ENCODE data around the gene ZCCHC2. TPM values are rescaled to one million over a fixed set of nuclear protein-coding genes. Genes with fewer than 3 reads are reported as not detected.

ZCCHC2 gene
- total RNA-seq, 1 donor from 2014 or later, result 8.7 TPM

DNA sequence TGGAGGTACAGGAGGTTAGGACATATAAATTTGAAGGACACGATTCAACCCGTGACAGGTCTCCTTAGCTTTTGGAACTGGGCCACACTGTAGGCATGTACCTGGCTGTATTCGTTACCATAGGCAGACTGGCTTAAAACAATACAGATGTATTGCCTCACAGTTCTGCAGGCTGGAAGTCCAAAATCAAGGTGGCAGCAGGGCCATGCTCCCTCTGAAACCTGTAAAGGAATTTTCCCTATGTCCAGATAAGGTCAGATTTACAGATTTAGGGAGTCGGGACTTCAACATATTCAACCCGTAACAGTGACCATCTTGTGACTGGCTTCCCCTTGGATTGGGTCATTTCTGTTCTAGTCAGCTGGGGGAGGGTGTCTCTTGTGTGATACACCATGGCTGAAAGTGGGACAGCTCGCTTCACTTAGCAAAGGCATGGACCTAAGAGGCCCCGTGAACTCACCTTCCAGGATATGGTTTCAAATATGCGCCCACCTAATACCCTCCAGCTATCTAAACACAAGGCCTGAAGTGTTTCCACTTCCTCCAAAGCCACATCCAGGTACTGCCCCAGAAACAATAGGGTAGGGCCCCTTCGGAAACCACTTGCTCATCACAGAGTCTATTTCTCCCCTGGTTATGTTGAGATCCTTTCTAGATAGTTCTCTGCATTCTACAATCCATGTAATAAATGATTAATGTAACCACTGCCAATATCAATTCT, 85.0 kb downstream of the ZCCHC2 start:
- no peak overlapping the region for H3K4me3 ChIP-seq (ENCODE audit: low read depth, low read length)
- TF ChIP-seq, protein P1, sequence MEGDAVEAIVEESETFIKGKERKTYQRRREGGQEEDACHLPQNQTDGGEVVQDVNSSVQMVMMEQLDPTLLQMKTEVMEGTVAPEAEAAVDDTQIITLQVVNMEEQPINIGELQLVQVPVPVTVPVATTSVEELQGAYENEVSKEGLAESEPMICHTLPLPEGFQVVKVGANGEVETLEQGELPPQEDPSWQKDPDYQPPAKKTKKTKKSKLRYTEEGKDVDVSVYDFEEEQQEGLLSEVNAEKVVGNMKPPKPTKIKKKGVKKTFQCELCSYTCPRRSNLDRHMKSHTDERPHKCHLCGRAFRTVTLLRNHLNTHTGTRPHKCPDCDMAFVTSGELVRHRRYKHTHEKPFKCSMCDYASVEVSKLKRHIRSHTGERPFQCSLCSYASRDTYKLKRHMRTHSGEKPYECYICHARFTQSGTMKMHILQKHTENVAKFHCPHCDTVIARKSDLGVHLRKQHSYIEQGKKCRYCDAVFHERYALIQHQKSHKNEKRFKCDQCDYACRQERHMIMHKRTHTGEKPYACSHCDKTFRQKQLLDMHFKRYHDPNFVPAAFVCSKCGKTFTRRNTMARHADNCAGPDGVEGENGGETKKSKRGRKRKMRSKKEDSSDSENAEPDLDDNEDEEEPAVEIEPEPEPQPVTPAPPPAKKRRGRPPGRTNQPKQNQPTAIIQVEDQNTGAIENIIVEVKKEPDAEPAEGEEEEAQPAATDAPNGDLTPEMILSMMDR (IDR thresholded peaks at IDR 0.05; ENCODE audit: insufficient read depth, low read length, severe bottlenecking), result no peak
- peaks cover 22% of the 10 kb centered on the region for H3K27me3 ChIP-seq (ENCODE audit: control insufficient read depth, insufficient read depth, low read length)
- no peaks in the 10 kb centered on the region for H3K36me3 ChIP-seq (ENCODE audit: control insufficient read depth, insufficient read depth, low read length)
- no peak for FAIRE-seq
- no peak for DNase-seq (ENCODE audit: low read depth)

DNA sequence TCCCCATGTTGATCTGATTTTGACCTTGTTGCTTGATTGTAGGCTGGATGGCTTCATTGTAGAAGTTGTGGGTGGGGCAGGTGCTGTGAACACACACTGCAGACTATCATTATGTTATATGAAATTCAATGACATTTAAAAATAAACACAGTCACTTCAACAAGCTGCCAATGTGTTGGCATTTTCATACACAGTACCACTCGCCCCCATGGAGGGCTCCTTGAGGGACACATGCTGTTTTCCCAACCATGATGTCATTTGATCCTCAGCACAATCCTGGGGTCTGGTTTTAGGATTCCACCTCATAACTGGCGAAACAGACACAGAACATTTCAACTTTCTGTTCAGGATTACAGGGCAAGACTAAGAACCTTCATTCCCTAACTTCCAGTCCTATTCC, 86.9 kb downstream of the ZCCHC2 start:
- FAIRE-seq, result no peak
- no peak overlapping the region for H3K4me3 ChIP-seq (ENCODE audit: low read depth, low read length)
- no peaks in the 10 kb centered on the region for H3K36me3 ChIP-seq (ENCODE audit: control insufficient read depth, insufficient read depth, low read length)
- peaks cover 17% of the 10 kb centered on the region for H3K27me3 ChIP-seq (ENCODE audit: control insufficient read depth, insufficient read depth, low read length)
- TF ChIP-seq, protein P1 (IDR thresholded peaks at IDR 0.05; ENCODE audit: insufficient read depth, low read length, severe bottlenecking), result no peak
- DNase-seq (ENCODE audit: low read depth), result no peak

DNA sequence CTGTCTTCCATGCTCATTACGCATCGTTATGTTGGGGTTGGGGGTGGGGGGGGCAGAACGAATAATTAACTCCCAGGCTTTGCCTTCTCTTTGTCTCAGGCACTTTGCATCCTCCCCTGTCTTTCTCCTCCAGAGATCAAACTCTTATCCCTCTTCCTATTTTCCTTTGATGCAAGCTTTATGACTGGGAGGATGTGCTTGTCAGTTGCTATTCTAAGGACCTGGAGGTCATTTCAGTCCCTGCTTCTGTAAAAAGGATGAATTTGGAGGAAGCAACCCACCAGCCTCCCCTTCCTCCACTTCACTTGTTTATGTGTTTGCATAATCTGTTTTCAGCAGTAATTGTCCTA, 87.5 kb downstream of the ZCCHC2 start:
- no peaks in the 10 kb centered on the region for H3K36me3 ChIP-seq (ENCODE audit: control insufficient read depth, insufficient read depth, low read length)
- FAIRE-seq (no peak), DNase-seq (ENCODE audit: low read depth) (no peak)
- no peak overlapping the region for H3K4me3 ChIP-seq (ENCODE audit: low read depth, low read length)
- H3K27me3 ChIP-seq (ENCODE audit: control insufficient read depth, insufficient read depth, low read length), result peaks cover 15% of the 10 kb centered on the region
- TF ChIP-seq, protein P1 (IDR thresholded peaks at IDR 0.05; ENCODE audit: insufficient read depth, low read length, severe bottlenecking), result no peak

DNA sequence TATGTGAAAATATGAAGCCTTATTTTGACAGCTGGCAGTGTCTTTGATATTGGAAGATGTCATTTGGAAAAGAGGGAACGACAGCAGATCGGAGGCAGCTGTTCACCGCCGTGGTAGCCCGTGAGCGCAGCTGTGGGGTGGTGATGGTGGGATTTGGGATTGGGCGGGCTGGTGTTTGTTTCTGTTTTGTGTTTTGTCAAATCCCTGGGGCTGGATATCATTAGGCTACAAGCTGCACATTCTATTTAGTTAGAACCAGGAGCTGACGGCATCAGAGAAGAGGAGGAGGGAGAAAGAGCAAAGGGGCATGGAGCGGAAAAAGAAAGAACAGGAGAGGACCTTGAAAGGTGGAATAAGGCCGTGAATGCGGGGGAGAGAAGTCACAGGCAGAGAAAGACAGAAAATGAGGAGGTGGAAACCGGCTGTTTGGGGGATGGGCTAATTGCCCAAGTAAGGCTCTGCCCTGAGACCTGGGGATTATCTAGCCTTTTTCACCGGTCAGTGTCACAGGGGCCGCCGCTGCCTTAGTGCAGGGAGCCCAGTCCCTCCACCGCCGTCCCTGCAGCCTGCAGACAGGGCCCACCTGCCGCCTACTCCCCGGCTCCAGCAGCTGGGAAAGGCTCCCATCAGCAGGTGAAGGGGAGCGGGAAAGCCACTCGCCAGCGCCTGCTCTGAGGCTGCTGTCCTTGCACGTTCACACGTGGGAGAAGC, 88.0 kb downstream of the ZCCHC2 start:
- H3K4me3 ChIP-seq (ENCODE audit: low read depth, low read length), result no peak overlapping the region
- DNase-seq (ENCODE audit: low read depth), result no peak
- no peak for FAIRE-seq
- no peaks in the 10 kb centered on the region for H3K36me3 ChIP-seq (ENCODE audit: control insufficient read depth, insufficient read depth, low read length)
- TF ChIP-seq, protein P1 (IDR thresholded peaks at IDR 0.05; ENCODE audit: insufficient read depth, low read length, severe bottlenecking), result no peak
- peaks cover 15% of the 10 kb centered on the region for H3K27me3 ChIP-seq (ENCODE audit: control insufficient read depth, insufficient read depth, low read length)

DNA sequence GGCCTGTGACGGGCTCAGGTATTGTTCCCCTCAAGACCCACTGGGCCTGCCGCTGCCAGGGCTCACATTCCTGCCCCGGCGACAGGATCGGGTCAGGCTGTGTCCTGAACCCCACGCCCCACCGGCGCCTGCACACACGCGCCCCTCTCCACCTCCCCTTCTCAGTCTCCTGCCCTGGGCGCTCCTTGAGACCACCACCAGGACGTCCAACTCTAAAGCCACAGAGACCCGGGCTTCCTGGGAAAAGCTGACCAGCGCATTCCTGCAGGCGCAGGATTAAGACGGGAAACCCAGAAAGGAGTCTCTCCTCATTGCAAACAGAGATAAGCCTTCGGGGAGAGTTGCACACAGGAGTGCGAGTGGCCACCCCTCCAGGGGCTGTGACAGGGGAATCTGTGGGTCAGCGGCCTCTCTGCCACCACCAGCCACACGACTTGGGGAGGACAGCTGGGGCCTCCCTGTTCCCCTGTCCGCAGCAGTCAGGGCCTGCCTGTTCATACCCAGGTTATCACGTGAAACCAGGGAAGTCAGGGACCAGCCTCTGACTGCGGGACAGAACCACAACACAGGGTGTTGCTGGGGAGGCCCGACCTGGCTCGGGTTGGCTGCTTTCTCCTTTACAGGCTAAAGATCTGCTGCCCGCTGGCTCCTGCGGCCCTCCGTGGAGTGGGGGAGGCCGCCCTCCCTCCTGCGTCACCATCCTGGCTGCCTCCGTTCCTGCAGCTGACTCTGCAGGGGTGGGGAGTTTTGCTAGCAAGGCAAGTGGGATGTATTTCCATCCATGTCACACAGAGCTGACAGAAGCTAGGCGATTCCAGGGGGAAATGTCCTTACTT, 88.8 kb downstream of the ZCCHC2 start:
- Histone ChIP-seq H3K27me3 (ENCODE audit: control insufficient read depth, insufficient read depth, low read length) (peaks cover 15% of the 10 kb centered on the region), H3K36me3 (ENCODE audit: control insufficient read depth, insufficient read depth, low read length) (no peaks in the 10 kb centered on the region), H3K4me3 (ENCODE audit: low read depth, low read length) (no peak overlapping the region)
- FAIRE-seq (no peak), DNase-seq (ENCODE audit: low read depth) (no peak)
- TF ChIP-seq, protein P1 (IDR thresholded peaks at IDR 0.05; ENCODE audit: insufficient read depth, low read length, severe bottlenecking), result no peak
